ENCODE results near the gene ABHD16B.
A peak's percentile ranks its signal among the peaks of the same experiment; 100 is the strongest.
"Not testable (repeated sequence)": the region's sequence is repeated elsewhere in the genome, so short reads cannot be mapped to it uniquely, and the experiment has no call there.

ABHD16B gene

DNA sequence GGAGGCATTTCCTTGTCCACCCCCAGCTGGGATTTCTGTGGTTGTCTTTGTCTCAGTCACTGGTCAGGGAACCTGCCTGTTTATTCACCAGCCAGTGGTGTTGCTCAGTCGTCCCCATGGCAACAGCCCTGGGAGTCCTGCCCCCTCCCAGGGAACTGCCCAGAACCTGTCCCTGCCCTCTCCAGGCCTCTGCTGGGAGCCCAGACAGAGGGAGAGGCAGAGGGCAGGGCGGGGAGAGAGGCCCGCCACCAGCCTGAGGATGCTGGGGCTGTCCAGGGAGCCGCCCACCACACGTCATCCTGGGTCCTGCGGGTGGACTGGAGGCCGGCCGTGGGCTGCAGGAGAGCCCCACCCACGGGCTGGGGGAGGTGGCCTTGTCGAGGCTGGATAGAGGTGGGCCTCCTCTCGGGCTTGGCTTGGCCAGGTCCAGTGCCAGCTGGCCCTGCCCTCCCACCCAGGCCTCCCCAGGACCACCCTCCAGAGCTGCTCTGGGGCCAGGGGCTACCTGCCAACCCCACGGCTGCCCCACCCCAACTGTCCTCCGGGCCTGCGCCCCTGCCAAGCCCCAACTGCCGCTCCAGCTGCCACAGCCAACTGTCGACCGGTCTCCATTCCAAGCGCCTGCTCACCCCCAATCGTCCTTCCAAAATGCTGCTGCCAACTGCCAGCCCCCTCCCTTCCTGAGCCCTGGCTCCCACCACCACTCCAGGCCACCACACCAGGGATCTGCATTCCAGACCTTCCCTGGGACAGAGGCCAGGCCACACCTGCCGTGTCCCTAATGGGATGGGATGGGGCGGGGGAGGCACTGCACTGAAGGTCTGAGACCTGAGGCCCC is 26.1 kb upstream of the ABHD16B start:
- peak; percentile 51 to 84 (median 77) for DNase-seq

DNA sequence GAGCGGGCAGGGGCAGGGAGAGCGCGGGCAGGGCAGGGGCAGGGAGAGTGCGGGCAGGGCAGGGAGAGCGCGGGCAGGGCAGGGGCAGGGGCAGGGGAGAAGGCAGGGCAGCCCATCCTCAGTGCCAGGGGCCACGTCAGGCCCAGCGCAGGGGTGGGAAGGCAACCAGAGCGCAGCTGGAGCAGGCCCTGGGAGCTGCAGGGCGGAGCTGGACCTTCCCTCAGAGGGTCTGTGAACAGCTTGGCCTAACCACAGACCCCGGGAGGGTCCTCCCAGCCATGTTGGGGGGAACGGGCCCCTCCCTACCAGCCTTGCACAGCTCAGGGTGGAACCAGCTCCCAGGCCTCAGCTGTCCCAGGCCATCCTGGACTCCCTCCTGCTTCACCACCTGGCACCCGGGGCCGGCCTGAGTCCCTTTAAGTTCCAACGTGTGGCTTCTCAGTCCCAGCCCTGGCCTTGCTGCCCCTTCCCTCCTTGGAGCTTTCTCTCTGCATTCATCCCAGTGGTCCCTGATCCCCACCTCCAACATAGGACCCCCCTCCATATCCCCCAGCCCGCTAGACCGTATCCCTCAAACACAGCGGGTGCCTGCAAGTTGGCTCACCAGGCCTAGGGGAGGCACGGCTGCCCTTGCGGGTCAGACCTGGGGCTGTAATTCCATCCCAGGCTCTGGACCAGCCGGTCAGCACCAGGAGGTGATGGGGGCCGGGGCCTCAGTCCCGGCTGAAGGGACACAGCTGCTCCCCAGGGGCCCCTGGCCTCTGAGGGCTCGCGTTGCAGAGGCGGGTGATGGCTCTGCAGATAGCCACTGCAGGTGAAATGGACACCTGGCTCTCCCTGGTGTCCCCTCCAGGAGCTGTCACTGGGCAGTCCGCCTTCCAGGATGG is 24.6 kb upstream of the ABHD16B start:
- no peak for DNase-seq

DNA sequence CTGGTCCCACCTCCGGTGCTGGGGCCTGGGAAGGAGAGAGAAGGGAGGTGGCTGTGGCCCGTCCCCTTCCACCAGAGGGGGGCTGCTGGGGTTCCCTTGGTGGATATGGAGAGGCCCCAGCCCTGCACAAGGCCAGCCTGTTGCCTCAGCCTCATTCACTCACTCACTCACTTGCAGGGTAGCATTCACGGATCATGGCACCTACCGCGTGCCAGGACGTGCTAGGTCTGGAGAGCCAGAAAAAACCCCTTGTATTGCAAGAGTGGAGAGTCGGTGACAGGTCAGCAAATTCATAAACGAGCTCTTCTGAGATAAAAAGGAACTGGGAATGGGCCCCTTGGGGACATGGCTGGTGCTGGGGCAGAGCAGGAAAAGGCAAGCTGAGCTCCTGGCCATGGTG is 23.8 kb upstream of the ABHD16B start:
- DNase-seq = peak; percentile 36 to 70 (median 60)

DNA sequence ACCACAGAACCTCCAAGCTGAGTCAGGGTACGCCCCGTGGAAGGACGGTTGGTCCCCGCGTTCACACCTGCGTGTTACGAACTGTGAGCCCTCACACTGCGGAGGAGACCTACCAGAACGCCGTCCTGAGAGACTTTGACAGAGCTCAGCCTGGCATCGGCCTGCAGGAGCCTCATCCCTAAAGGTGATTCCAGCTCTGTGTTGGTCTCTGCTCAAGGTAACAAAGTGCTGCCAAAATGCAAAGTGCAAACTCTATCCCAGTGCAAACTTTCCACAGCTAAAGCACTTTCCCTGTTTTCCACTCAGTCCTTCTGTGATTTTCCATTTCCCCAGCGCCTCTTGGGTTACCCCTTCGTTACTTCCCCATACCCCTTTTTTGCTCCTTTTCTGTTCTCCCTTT is 21.7 kb upstream of the ABHD16B start:
- DNase-seq = no peak

DNA sequence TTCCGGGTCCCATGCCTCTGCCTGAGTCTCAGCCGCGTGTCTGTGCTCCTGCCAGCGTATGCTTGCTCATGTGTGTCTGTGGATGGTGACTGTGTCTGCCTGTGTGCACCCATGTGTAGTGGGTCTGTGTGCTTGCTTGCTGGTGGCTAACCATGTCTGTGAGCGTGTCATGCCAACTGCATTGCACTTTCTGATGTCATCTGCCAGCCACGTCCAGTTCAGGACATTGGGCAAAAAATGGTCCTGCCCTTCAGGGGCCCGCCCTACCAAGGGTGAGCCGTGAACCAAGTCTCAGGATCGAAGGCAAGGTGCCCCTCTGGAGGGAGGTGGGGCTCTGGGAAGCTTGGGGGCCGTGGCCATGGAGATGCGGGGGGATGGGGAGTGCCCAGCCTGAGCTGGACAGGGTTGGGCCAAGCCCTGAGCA is 20.9 kb upstream of the ABHD16B start:
- DNase-seq = no peak

DNA sequence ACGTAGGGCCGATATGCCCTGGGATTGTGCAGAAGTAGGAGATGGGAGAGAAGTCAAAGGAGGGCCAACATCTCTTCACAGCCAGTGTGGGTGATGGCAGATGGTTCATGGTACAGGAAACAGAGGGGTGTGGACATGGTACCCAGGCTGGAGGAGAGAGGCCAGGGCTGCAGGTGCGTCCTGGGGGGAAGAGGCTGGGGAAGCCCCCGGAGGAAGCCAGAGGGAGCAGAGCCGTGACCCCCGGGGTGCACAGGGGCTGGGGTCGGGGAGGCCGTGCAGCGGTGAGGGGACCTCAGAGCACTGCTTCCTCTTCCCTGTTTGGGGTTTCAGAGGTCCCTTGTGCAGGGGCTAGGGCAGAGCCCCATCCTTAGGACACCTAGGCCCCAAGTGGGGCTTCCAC is 19.0 kb upstream of the ABHD16B start:
- no peak for DNase-seq

DNA sequence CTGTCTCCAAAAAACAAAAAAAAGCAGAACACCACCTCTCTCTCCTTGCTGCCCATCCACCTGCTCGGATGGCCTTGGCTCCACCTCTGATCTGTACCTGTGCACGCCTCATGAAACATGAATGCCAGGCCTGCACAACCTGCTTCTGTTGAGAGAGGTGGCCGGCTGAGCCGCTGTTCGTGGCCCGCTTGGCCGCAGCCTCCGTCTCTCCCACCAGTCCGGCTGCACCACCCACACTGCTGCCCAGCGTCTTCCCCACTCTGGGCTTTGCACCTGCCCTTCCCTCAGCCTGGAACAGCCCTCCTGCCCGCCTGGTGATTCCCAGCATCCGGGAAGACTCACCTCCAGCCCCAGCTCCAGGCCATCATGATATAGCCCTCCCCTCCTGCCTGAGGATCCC is 18.1 kb upstream of the ABHD16B start:
- no peak for DNase-seq

DNA sequence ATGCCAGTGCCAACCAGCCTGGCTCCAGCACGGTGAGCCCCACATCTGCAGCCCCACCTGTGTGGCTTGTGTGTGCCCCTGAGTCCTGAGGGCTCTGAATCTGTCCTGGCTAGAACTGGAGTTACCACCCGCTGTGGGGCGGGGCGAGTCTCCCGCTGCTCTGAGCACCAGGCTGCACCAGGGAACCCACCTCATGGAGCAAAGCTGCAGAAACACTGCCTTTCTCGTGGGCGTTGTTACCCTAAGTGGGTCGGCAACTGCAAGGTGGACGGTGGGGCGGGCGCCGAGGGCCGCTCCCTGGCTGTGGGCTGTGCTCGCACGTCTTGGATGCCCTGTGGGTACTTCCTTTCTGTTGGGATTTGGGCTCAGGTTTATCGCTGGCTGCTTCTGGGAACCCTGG is 17.5 kb upstream of the ABHD16B start:
- DNase-seq = no peak

DNA sequence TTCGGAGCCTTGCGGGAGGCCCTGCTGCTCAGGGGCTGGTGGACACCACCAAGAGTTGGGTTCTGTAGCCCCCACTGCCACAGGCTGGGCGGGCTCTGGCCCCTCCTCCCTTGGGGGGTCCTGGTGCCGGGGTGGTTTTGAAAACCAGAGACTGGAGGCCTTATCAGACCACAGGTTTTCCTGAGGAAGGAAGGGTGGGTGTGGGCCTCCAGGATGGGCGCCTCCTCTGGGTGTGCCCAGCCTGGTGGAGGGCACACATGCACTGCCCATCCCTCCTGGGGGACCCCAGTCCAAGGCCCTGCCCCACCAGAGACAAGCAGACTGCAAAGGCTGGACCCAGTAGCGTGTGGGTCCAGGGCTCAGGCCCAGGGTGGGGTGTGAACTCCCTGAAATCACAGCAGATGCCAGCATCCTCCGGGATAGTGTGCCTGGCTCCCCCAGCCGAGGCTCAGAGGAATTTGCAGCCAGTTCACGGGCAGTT is 16.7 kb upstream of the ABHD16B start:
- no peak for DNase-seq

DNA sequence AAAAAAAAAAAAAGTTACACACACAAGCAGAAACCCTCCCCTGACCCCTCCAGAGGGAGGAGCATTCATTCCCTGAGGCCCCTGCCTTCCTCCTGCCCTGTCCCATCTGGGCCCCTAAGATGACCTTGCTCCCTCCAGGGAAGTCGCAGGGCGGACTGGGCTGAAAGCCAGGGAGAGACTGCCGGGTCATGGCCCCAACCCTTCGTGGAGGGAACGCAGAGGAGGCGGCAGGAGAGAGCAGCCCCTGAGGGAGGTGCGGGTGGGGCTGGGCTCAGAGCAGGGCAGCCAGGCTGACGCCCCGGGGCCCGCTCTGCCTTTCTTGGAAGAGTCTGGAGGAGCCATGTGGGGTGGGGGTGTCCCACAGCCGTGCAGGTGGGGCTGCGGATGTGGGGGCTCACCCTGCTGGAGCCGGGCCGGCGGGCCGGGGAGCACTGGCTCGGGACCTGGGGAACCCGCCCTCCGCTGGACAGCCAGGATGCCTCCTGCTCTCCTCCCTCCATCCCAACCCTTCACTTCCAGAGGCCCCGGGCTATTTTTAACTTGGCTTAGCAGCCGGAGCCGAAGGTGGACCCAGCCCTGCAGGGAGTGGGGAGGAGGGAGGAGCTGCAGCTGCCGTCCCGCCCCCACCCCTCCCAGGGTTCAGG is 15.0 kb upstream of the ABHD16B start:
- peak; percentile 31 to 56 (median 48) for DNase-seq

DNA sequence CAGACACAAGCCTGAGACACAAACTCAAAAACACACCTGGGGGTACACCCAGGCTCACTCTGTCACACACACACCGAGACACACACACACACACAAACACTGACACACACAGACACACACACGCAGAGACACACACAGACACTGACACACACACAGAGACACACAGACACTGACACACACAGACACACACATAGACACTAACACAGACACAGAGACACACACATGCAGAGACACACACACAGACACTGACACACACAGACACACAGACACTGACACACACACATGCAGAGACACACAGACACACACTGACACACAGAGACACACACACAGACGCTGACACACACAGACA is 14.4 kb upstream of the ABHD16B start:
- DNase-seq = no peak

DNA sequence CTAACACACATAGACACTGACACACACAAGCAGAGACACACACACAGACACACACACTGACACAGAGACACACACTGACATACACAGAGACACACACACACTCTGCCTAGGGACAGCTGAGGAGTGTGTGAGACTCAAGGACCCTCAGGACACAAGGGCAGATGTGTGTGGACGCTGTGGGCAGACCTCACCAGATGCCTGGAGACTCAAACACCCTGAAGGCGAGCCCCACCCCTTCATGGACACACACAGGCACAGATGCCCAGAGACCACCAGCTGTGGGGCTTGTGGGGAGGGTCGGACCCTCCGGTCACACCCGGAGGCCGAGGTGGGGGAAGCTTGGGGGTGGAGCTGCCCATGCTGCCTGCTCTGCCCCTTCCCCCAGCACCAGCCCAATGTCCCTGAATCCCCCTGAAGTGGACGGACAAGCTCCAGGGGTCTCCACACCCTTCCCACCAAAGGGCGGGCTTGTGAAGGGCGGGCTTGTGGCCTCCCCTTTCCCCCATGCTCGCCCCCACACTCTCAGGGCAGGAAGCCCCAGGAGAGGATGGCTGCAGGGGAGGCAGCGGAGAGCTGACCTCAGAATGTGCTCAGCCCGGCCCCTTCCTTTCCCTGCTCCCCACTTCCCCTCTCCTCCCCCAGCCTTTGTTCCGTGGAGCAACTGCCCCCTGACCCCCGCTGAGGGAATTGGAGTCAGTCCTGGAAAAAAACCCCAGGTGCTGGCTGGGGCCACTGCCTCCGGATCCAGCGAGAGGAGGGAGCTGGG is 13.9 kb upstream of the ABHD16B start:
- DNase-seq = peak; percentile 41 to 74 (median 62)

DNA sequence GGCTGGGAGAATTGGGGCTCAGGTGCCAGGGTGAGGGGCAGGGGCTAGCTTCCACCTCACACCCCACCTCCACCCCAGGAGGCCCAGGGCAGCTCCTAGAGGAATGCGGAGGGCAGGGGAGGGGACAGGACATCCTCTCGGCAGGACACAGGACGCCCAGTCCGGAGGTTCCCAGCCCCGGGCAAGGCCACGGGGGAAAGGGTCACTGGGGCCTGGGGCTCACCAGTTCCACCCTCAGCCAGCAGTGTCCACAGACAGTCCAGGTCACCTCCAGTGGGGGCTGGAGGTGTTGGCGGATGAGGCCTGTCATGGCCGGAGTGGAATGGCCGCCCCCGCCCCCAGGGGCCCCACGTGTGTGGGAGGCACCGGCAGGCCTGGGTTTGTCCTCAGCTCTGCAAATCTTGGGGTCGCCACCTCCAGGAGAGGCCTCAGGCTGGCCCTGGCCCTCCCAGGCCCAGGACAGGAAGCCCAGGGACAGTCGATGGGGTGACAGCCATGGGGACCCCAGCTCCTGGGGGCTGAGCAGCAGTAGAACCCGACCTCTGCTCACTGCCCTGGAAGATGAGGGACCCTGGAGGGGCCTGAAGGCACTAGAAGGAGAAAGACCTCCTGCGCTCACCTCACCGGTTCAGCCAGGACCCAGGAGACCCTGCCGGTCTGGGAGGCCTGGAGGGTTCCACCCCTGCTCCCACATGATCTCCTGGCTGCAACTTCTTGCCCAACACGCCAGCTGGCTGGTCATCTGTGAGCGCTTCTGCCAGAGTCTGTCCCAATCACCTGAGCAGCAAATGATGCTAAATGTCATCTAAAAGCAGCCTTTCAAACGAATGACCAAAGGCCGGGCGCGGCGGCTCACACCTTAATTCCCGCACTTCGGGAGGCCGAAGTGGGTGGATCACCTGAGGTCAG is 13.0 kb upstream of the ABHD16B start:
- DNase-seq = peak in 3 of 4 experiments; percentile 50 to 61 (median 58)

DNA sequence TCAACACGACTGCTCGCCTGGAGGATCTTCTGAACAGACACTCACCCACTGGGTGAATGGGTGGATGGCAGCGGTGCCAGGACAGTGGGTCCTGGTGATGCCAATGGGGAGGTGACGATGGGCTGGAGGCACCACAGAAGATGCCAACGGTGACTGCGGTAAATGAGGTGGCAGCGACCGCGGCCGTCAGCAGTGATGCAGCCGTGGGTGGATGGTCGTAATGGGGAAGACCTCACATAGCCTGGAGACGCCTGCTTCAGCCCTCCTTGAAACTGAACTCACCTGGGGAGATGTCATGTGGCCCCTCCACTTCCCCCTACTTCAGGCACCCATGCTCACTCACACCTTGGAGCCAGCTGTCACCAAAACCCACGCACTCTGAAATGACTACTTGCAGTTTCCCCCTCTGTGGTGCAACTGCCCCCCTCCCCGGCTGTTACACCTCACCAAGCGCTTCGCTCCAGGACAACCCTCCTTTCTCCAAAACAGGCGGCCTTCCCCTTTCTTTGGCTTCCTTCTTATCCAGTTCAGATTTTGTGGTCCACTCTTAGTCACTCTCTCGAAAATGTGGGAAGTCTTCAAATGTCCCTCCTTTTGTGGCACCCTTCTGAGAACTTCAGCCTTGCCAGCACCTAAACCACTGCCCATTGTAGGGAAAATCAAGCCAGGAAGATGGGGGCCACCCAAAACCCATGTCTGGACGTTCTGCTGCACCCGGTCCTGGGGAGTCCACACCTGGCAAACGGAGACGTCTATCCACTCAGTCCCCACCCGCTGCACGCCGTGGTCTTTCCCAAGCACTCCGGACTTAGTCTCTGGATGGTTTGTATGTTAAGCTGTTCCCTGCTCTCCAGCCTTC is 10.4 kb upstream of the ABHD16B start:
- DNase-seq = peak; percentile 66 to 83 (median 80)

DNA sequence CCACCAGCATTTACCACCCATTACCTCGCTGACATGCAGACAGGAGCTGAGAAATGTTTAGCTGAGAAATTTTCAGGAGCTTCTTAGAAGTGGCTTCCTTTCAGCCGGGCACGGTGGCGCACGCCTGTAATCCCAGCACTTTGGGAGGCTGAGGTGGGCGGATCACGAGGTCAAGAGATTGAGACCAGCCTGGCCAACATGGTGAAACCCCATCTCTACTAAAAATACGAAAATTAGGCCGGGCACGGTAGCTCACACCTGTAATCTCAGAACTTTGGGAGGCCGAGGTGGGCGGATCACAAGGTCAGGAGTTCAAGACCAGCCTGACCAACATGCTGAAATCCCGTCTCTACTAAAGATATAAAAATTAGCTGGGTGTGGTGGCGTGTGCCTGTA is 9.8 kb upstream of the ABHD16B start:
- not testable (repeated sequence) for DNase-seq

DNA sequence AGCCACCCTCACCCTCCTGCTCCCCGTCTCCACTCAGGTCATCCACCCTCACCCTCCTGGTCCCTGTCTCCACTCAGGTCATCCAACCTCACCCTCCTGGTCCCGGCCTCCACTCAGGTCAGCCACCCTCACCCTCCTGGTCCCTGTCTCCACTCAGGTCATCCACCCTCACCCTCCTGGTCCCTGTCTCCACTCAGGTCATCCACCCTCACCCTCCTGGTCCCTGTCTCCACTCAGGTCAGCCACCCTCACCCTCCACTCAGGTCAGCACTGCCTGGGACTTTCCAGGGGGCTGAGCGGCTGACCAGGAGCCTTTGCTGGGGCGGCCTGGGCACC is 7.6 kb upstream of the ABHD16B start:
- DNase-seq = not testable (repeated sequence)

DNA sequence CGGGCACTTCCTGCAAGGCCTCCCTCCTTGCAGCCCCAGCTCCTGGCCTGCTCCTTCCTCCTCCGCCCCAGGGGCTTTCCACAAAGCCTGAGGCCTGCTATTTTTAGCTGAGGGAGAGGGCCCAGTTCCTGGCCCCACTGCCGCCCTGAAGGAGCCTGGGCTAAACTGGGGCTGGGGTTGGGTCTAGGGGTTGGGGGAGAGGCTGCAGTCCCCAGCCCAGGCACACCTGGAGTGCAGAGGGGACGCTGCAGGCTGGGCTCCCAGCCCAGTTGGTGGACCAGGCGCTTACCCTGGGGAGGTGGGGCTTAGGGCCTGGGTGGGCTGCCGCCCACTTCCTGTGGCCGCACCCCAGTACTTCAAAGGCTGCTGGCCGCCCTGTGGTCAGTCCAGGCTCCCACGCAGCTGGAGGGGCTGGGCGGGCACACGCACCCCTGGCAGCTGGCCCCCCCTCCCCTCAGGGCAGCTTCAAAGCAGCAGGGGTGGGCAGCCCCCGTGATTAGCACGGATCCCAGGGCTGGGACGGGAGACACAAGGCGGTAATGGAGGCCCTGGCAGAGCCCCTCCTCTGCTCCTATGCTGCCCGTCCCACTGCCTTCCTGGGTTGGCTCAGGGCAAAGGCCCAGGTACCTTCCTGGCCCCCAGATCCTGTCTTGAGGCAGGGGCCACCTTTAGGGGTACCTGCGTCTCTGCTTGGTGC is 7.1 kb upstream of the ABHD16B start:
- peak; percentile 74 to 93 (median 88) for DNase-seq

DNA sequence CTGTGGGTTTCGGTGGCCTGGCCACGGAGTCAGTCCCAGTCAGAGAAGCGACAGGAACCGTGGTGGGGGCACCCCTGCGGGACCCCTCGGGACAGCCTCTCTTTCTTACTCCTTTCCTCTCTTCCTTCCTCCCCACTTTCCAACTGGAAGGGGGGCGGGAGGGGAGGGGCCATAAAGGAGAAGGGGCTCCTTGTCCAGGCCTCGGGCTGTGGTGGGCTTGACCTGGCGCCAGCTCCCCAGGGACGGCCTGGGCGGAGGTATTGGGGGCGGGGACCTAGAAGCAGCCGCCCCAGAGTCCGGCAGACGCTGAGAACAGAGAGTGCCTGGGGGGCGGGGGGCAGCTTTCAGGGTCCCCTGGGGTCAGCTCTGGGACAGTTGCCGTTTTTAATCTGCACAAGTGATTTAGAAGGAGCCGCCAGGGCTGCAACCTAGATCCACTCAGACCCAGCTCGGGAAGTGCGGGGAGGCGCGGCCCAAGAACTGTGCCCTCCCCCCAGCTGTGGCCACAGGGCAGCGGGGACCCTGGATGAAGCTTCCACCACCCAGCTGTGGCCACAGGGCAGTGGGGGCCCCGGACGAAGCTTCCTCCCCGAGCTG is 6.4 kb upstream of the ABHD16B start:
- DNase-seq = peak in 2 of 4 experiments; percentile 40 to 51
